Measurements from ENCODE around the gene RAB38.
A peak's percentile ranks its signal among the peaks of the same experiment; 100 is the strongest.

The RAB38 gene

GRCh38 chr11:88103337-88104206, 71.7 kb downstream of the RAB38 start:
- DNase-seq (ENCODE audit: low spot score) = peak; percentile 70

GRCh38 chr11:88102598-88102934, 72.7 kb downstream of the RAB38 start:
- DNase-seq (ENCODE audit: low spot score) = no peak

- DNase-seq (ENCODE audit: low spot score) = no peak
Measured at GRCh38 chr11:88101881-88102597, 73.2 kb downstream of the RAB38 start.

- DNase-seq (ENCODE audit: low spot score) = no peak
Measured at GRCh38 chr11:88100151-88100550, 75.1 kb downstream of the RAB38 start.

- DNase-seq (ENCODE audit: low spot score) = no peak
Measured at GRCh38 chr11:88098289-88098688, 77.0 kb downstream of the RAB38 start.

GRCh38 chr11:88089134-88089533, 86.1 kb downstream of the RAB38 start:
- no peak for DNase-seq (ENCODE audit: low spot score)

- DNase-seq (ENCODE audit: low spot score) = no peak
Measured at GRCh38 chr11:88087337-88087736, 87.9 kb downstream of the RAB38 start.

- no peak for DNase-seq (ENCODE audit: low spot score)
Measured at GRCh38 chr11:88086297-88086696, 88.9 kb downstream of the RAB38 start.

- no peak for DNase-seq (ENCODE audit: low spot score)
Measured at GRCh38 chr11:88070437-88070836, 104.8 kb downstream of the RAB38 start.

GRCh38 chr11:88068848-88069554, 106.2 kb downstream of the RAB38 start:
- DNase-seq (ENCODE audit: low spot score) = no peak

- DNase-seq (ENCODE audit: low spot score) = no peak
Measured at GRCh38 chr11:88066090-88066489, 109.2 kb downstream of the RAB38 start.

- no peak for DNase-seq (ENCODE audit: low spot score)
Measured at GRCh38 chr11:88064097-88064705, 111.0 kb downstream of the RAB38 start.

Measured in activated CD4-positive, alpha-beta T cell treated with anti-CD3 and anti-CD28 coated beads, Interleukin-2, Interleukin-4, amounts not matched to agents 100 ng/mL and 50 ng/mL, durations not matched to agents 16 hours and 8 hours (primary cell).